ENCODE results near the gene ZC3H12D.

DNA sequence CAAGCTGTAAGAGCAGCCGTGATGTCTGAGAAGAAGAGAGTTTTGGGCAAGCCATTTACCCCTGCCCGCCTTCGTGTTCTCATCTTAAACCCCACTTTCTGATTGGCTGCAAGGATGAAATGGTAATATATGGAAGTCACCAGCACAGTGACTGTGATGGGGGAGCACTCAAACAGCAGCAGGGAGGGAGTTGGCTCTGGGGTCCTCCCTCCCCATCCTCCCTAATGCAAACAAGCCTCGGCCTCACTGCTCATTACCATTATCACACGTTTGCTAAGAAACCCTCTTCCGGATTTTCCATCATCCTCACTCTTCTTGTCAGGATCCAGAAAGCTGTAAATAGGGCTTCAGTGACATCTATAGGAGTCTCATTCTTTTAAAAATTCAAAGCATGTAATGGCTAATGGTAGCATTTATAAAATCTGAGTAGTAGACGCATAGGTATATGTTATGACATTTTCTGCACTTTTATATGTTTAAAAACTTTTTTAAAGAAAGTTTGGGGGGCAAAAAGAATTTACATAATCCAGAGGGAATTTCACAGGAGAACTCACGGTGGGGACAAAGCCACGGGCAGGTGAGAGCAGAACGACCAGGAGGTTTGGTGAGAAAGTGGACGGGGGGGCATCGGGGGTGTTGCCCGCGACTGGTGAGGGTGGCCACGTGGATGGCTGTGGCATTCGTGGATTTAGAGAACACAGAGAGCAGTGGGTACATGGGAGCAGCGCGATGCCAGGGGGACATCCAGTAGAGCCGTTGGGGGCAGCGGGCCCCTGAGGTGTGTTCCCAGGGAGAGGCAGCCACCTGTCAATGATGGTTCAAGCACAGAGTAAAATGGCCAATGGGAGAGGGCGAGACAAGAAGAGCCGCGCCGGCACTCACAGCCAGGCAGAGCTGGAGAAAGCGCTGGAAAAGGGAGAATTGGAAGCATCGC, 55.1 kb downstream of the ZC3H12D start:
- TF ChIP-seq, protein P1, sequence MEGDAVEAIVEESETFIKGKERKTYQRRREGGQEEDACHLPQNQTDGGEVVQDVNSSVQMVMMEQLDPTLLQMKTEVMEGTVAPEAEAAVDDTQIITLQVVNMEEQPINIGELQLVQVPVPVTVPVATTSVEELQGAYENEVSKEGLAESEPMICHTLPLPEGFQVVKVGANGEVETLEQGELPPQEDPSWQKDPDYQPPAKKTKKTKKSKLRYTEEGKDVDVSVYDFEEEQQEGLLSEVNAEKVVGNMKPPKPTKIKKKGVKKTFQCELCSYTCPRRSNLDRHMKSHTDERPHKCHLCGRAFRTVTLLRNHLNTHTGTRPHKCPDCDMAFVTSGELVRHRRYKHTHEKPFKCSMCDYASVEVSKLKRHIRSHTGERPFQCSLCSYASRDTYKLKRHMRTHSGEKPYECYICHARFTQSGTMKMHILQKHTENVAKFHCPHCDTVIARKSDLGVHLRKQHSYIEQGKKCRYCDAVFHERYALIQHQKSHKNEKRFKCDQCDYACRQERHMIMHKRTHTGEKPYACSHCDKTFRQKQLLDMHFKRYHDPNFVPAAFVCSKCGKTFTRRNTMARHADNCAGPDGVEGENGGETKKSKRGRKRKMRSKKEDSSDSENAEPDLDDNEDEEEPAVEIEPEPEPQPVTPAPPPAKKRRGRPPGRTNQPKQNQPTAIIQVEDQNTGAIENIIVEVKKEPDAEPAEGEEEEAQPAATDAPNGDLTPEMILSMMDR (IDR thresholded peaks at IDR 0.05): no peak
- no peak for TF ChIP-seq EP300 (IDR thresholded peaks at IDR 0.05)

Data from sigmoid colon (tissue), 4 donors.